Measurements from ENCODE around the gene BANF2. TPM values are rescaled to one million over a fixed set of nuclear protein-coding genes. Genes with fewer than 3 reads are reported as not detected.

The BANF2 gene
- total and polyA plus RNA-seq, 2 experiments from 2014 or later = not detected

- H2AFZ ChIP-seq = no peak overlapping the region
- DNase-seq (ENCODE audit: low spot score) (no peak), ATAC-seq (no peak)
- Mint-ChIP-seq H3K36me3 (ENCODE audit: low read depth) (peaks cover 13% of the 10 kb centered on the region), H3K9me3 (peaks cover 13% of the 10 kb centered on the region), H3K4me3 (no peak overlapping the region), H3K27me3 (ENCODE audit: insufficient read depth, low read depth, poor library complexity) (peaks cover 12% of the 10 kb centered on the region), H3K27ac (no peak overlapping the region; the same call in 1 of the 2 replicates), H3K4me1 (peaks cover 50% of the 10 kb centered on the region)
- no peak overlapping the region for H3K27ac ChIP-seq (ENCODE audit: low read depth)
- TF ChIP-seq ZNF331 (CRISPR knock-in tag; IDR thresholded peaks at IDR 0.05; ENCODE audit: low read depth) (no peak), ZNF114 (CRISPR knock-in tag; IDR thresholded peaks at IDR 0.05) (no peak), NANOG (IDR thresholded peaks at IDR 0.05; ENCODE audit: borderline replicate concordance) (no peak), EZH2 (IDR thresholded peaks at IDR 0.05; ENCODE audit: low read depth, unreplicated experiment) (no peak), ETS1 (IDR thresholded peaks at IDR 0.05) (no peak), STAT1 (IDR thresholded peaks at IDR 0.05; ENCODE audit: unreplicated experiment) (no peak), POLR2AphosphoS5 (IDR thresholded peaks at IDR 0.05; ENCODE audit: low read depth) (no peak), ZNF462 (CRISPR knock-in tag; IDR thresholded peaks at IDR 0.05) (no peak), CREB1 (CRISPR knock-in tag; IDR thresholded peaks at IDR 0.05; ENCODE audit: low read depth) (no peak), REST (IDR thresholded peaks at IDR 0.05; ENCODE audit: unreplicated experiment) (no peak), JUNB (IDR thresholded peaks at IDR 0.05; ENCODE audit: unreplicated experiment) (no peak), EZH2phosphoT487 (IDR thresholded peaks at IDR 0.05; ENCODE audit: unreplicated experiment) (no peak)
- TF ChIP-seq, protein P1, sequence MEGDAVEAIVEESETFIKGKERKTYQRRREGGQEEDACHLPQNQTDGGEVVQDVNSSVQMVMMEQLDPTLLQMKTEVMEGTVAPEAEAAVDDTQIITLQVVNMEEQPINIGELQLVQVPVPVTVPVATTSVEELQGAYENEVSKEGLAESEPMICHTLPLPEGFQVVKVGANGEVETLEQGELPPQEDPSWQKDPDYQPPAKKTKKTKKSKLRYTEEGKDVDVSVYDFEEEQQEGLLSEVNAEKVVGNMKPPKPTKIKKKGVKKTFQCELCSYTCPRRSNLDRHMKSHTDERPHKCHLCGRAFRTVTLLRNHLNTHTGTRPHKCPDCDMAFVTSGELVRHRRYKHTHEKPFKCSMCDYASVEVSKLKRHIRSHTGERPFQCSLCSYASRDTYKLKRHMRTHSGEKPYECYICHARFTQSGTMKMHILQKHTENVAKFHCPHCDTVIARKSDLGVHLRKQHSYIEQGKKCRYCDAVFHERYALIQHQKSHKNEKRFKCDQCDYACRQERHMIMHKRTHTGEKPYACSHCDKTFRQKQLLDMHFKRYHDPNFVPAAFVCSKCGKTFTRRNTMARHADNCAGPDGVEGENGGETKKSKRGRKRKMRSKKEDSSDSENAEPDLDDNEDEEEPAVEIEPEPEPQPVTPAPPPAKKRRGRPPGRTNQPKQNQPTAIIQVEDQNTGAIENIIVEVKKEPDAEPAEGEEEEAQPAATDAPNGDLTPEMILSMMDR (conservative IDR thresholded peaks at IDR 0.05; ENCODE audit: low read depth in 2 of 2) = no peak
- H4K20me1 ChIP-seq (replicated peaks; ENCODE audit: insufficient read depth) = no peaks in the 10 kb centered on the region
- no peak overlapping the region for H3K4me3 ChIP-seq
- no peak overlapping the region for H3K4me2 ChIP-seq
- no peaks in the 10 kb centered on the region for H3K79me2 ChIP-seq (replicated peaks; ENCODE audit: insufficient read depth)
- H3K27me3 ChIP-seq (ENCODE audit: insufficient read depth) = no peaks in the 10 kb centered on the region
- H3K4me1 ChIP-seq (ENCODE audit: insufficient read depth) = peaks cover 26% of the 10 kb centered on the region
- H3F3A ChIP-seq (replicated peaks; ENCODE audit: low read depth) = no peaks in the 10 kb centered on the region
- 0 out of 2 replicates have a peak, but pooled peaks cover 5% of the 10 kb centered on the region for H3K9me2 ChIP-seq (ENCODE audit: insufficient read depth)
- H3K36me3 ChIP-seq (ENCODE audit: insufficient read depth) = no peaks in the 10 kb centered on the region
These were observed 49.8 kb downstream of the BANF2 start for GRCh38 chr20:17749626-17749977.
